ENCODE results near the gene KRTAP4-7.
"Not testable (repeated sequence)": the region's sequence is repeated elsewhere in the genome, so short reads cannot be mapped to it uniquely, and the experiment has no call there.

Gene KRTAP4-7

DNA sequence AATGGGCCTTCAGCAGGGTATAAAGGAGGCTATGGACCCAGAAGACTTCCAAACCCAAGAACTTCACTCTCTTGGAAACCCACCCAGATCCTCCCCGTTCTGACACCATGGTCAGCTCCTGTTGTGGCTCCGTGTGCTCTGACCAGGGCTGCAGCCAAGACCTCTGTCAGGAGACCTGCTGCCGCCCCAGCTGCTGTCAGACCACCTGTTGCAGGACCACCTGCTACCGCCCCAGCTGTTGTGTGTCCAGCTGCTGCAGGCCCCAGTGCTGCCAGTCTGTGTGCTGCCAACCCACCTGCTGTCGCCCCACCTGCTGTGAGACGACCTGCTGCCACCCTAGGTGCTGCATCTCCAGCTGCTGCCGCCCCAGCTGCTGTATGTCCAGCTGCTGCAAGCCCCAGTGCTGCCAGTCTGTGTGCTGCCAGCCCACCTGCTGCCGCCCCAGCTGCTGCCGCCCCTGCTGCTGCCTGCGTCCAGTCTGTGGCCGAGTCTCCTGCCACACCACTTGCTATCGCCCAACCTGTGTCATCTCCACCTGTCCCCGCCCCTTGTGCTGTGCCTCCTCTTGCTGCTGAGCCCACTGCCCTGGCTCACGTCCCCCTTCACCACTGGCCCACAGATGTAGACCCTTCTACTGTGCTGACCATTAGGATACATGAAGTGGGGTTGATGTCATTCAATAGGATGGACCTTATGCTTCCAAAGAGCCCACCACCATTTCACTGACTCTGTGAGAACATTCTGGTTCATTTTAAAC, at the start of gene KRTAP4-7:
Gene KRTAP4-7 (plus strand): TSS at position 51 of the 757 bp plus-strand sequence. CDS start 57 bp downstream, at position 108.
- not testable (repeated sequence) for DNase-seq (ENCODE audit: low read depth)

DNA sequence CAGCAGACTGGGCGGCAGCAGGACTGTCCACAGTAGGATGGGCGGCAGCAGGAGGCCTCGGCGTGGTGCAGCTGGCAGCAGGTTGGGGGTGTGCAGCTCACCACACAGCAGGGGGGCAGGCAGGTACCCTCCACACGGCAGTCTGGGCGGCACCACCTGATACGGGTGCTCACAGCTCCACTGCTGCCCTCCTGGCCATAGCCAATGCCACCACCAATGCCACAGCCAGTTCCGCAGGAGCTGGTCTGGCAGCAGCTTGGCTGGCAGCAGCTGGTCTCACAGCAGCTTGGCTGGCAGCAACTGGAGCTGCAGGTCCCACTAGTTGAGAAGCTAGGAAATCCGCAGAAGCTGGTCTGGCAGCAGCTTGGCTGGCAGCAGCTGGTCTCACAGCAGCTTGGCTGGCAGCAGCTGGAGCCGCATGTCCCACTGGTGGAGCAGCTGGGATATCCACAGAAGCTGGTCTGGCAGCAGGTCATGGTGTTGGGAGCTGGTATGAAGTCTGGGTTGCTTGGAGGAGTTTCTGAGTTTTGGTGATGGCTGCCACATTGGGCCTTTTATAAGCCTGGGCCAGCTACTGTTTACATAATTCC, 49.5 kb upstream of the KRTAP4-7 start, which contains the start of gene KRTAP1-3:
Gene KRTAP1-3 (minus strand): TSS at position 529 of the 590 bp plus-strand sequence. CDS start 53 bp downstream, at position 476.
- DNase-seq (ENCODE audit: low read depth), result not testable (repeated sequence)

DNA sequence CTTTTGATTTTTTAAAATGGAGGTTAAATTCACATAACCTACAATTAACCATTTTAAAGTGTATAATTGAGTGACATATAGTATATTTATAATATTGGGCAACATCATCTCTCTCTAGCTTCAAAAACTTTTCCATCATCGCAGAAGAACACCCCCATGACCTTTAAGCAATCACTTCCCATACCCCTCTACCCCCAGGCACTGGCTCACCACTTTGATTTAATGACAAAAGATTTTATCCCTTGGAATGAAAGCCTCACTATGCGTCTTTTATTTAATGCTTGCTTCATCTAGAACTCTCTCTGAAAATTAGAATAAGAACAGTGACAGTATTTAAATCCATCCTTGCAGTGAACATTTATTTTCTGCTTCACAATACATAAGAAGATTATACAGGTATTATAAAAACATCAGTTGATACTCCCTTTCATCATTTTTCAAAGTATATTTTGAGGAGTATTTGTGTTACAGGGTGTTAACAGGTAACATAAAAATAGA, 46.0 kb upstream of the KRTAP4-7 start:
- no peak for DNase-seq (ENCODE audit: low read depth)

DNA sequence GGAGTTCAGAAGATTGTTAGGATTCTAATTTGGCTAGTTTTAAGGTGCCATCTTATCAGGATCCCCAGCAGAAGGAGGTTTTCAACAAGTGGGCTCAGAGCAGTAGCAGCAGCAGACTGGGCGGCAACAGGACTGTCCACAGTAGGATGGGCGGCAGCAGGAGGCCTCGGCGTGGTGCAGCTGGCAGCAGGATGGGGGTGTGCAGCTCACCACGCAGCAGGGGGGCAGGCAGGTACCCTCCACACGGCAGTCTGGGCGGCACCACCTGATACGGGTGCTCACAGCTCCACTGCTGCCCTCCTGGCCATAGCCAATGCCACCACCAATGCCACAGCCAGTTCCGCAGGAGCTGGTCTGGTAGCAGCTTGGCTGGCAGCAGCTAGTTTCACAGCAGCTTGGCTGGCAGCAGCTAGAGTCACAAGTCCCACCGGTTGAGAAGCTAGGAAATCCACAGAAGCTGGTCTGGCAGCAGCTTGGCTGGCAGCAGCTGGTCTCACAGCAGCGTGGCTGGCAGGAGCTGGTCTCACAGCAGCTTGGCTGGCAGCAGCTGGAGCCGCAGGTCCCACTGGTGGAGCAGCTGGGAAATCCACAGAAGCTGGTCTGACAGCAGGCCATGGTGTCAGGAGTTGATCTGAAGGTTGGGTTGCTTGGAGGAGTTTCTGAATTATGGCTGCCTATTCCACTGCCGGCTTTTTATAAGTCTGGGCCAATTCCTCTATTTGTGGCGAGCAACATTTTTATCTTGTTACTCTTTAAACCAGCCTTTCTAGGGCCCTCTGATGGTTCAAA, 43.0 kb upstream of the KRTAP4-7 start, which contains the start of gene KRTAP1-1:
Gene KRTAP1-1 (minus strand): TSS at position 668 of the 789 bp plus-strand sequence. CDS start 53 bp downstream, at position 615.
- not testable (repeated sequence) for DNase-seq (ENCODE audit: low read depth)

DNA sequence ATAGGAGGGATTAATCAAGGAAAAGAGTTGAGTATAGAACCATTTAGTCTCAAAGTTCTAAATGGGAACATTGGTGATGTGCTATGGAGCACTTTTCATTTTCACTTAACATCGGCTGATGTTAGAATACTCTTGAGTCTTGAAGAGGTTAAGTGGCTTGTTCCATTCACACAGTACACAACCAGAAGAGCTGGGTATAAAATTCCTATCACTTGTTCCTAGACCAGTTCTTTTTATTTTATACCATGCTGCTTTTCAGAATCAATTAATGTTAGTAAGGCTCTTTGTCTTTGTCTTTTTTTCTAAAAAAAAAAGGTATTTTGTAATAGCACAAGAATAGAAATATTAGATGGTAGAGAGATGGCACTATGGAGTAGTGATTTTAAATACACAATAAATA, 41.0 kb upstream of the KRTAP4-7 start:
- no peak for DNase-seq (ENCODE audit: low read depth)

DNA sequence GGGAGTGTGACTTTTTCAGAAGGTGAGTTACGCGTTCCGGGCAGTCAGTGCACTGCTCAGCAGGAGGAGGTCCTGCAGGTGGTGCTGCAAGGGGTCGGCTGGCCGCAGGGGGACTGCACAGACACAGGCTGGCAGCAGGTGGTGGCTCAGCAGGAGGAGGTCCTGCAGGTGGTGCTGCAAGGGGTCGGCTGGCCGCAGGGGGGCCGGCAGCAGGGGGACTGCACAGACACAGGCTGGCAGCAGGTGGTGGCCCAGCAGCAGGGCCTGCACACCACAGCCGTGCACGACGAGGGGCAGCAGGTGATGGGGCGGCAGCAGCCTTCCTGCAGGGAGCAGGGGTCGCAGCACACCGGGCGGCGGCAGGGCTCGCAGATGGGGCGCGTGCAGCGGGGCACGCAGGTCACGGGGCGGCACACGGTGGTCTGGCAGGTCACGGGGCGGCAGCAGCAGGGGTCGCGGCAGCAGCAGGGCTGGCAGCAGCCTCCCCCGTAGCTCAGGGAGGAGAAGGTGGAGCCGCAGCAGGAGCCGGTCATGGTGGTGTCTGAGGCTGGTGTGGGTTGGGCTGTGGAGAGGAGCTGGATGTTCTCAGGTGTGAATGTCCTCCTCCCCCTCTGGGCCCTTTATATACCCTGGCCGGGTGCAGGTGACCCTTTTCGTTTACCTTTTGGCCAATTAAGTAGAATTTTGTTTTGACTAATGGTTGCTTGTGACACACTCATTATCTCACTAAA, 37.0 kb upstream of the KRTAP4-7 start, which contains the start of gene KRTAP2-1:
Gene KRTAP2-1 (minus strand): TSS at position 582 of the 731 bp plus-strand sequence. CDS start 49 bp downstream, at position 533.
- not testable (repeated sequence) for DNase-seq (ENCODE audit: low read depth)

DNA sequence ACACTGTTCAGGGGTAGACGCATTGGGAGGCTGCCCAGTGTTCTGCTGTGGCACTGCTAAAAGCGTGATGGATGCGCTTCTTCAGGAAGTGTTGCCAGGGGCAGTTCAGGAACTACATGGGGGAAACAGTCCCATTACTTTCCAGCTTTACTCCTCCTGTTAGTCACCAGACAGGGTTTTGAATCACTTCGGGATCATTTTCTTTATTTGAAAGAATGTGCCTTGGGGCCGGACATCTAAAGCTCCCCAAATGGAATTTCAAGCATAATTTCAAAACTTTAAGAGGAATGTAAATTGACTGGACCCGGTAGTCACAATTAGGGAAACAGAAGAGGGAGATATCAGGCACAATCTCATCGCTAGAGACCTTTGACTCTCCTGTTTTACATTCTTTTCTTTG, 35.5 kb upstream of the KRTAP4-7 start:
- DNase-seq (ENCODE audit: low read depth), result no peak

DNA sequence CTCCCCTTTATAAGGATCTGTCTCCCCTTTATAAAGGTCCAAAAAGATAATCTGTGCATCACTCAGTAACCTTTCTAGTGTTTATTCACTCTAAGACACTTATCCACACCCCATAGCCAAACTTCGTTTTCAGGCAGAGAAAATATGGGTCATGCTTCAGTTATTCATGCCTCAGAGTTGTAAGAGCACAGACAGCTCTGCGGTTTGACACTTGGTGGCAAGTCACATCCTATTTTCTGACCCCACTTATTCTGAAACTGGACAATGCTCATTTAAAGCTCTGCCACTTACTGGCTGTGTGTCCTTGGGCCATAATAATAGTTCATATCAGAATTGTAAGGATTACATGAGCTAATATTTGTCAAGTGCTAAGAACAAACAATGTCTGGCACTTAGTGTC, 34.8 kb upstream of the KRTAP4-7 start:
- no peak for DNase-seq (ENCODE audit: low read depth)

DNA sequence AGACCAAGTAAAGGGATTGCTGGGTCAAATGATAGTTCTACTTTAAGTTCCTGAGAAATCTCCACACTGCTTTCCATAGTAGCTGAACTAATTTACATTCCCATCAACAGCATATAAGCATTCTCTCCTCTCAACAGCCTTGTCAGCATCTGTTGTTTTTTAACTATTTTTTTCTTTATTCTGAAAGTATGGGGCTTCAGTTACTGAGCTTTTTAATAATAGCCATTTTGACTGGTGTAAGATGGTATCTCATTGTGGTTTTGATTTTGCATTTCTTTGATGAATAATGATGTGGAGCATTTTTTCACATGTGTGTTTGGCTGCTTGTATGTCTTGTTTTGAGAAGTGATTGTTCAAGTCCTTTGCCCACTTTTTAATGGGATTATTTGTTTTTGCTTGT, 31.4 kb upstream of the KRTAP4-7 start:
- no peak for DNase-seq (ENCODE audit: low read depth)

DNA sequence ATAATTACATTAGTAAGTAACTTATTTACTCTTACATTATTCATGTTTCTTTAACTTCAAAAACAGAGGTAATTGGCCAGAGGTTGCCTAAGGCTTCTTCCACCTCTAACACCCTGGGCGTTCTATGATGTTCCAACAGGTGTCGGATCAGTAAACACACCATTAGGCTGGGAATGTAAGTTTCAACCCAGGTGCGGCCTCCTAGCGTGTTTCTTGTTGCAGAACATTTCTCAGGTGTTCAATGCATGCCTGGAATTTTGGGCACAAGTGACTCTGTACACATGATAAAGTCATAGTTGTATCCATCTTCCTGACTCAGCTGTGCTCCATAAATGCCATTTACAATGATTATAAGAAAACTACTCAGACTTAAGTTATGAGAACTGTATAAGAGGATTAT, 29.9 kb upstream of the KRTAP4-7 start:
- no peak for DNase-seq (ENCODE audit: low read depth)

DNA sequence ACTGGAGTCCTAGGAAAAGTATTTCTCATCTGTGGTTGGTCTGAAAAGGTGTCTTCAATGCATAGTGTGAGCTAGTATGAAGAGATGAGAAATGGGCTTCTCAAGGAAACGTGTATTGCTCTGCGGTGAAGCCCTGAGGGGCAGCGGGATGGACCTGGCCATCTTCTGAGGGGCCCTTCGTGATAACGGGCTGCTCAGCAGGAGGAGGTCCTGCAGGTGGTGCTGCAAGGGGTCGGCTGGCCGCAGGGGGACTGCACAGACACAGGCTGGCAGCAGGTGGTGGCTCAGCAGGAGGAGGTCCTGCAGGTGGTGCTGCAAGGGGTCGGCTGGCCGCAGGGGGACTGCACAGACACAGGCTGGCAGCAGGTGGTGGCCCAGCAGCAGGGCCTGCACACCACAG, 29.4 kb upstream of the KRTAP4-7 start:
- not testable (repeated sequence) for DNase-seq (ENCODE audit: low read depth)

DNA sequence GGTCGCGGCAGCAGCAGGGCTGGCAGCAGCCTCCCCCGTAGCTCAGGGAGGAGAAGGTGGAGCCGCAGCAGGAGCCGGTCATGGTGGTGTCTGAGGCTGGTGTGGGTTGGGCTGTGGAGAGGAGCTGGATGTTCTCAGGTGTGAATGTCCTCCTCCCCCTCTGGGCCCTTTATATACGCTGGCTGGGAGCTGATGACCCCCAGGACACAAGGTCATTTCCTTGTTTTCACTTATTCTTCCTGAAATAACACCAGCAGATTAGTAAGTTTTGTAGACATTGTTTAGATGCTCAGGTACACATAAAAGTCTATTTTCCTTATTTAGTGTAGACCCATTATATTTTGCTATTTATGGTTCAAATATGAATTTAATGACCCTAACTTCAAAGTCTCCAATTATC, 28.8 kb upstream of the KRTAP4-7 start, which contains the start of gene KRTAP2-2:
Gene KRTAP2-2 (minus strand): TSS at position 101 of the 400 bp plus-strand sequence. CDS start 19 bp downstream, at position 82.
- not testable (repeated sequence) for DNase-seq (ENCODE audit: low read depth)

DNA sequence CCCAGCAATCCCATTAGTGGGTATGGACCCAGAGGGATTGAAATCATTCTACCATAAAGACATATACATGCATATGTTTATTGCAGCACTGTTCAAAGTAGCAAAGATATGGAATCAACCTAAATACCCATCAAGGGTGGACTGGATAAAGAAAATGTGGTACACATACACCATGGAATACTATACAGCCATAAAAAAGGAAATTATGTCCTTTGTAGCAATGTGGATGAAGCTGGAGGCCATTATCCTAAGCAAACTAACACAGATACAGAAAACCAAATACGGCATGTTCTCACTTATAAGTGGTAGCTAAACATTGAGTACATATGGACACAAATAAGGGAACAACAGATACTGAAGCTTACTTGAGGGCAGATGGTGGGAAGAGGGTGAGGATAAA, 26.4 kb upstream of the KRTAP4-7 start:
- no peak for DNase-seq (ENCODE audit: low read depth)

DNA sequence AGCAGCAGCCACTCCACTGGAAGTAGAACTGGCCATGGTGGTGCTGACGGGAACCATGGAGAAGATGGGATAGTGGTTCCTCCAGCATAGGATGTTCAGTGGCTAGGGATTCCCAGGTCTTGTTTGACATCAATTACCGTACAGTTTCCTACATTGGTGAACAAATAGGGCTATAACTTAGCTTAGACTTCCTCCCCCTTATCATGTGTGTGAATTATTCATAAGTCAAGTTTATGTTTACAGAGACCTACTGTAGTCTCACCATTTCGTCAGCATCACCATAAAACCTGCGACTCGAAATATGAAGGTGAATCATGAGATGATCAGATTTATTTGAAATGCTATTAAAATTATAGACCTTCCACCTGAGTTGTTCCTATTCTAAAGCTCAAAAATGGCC, 25.2 kb upstream of the KRTAP4-7 start:
- no peak for DNase-seq (ENCODE audit: low read depth)

DNA sequence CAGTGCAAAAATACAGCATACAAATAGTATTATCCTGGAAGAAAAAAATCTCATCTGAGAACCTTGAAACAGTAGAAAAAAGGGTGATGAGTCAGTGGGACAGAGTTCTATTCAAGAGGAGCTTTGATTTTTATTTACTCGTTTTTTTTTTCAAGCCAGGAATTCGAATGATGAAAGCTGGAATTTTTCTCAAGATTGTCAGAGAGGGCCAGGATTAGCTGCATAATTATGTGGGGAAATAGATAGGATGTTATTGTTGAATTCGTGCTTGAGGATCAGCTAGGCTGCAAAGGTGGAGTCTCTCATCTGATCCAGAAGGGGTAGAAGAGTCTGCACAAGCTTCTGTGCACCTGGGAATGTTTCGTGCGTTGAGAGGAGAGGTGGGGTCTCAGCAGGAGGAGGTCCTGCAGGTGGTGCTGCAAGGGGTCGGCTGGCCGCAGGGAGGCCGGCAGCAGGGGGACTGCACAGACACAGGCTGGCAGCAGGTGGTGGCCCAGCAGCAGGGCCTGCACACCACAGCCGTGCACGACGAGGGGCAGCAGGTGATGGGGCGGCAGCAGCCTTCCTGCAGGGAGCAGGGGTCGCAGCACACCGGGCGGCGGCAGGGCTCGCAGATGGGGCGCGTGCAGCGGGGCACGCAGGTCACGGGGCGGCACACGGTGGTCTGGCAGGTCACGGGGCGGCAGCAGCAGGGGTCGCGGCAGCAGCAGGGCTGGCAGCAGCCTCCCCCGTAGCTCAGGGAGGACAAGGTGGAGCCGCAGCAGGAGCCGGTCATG, 24.5 kb upstream of the KRTAP4-7 start:
- DNase-seq (ENCODE audit: low read depth), result not testable (repeated sequence)

DNA sequence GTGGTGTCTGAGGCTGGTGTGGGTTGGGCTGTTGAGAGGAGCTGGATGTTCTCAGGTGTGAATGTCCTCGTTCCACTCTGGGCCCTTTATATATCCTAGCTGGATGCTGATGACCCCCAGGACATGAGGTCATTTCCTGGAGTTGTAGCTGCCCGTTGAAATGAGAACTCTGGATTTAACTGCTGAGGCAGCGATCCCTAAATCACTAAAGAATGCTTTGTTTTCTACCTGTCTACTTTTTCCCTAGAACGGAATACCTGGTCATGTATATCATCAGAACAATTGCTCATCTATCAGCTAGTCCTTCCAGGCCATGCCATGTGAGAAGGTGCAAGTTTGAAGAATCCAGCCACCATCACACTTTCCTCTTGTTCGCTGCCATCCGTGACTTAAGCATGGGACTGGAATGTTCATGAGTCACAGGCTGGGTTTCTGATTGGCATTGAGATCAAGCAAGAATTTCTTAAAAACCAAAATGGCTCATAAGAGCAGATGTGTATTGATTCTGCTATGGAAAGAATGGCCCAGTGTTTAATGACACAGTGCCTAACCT, 23.8 kb upstream of the KRTAP4-7 start, which contains the start of gene KRTAP2-3:
Gene KRTAP2-3 (minus strand): TSS at position 63 of the 553 bp plus-strand sequence. CDS start 64 bp downstream, outside the sequence.
- no peak for DNase-seq (ENCODE audit: low read depth)

DNA sequence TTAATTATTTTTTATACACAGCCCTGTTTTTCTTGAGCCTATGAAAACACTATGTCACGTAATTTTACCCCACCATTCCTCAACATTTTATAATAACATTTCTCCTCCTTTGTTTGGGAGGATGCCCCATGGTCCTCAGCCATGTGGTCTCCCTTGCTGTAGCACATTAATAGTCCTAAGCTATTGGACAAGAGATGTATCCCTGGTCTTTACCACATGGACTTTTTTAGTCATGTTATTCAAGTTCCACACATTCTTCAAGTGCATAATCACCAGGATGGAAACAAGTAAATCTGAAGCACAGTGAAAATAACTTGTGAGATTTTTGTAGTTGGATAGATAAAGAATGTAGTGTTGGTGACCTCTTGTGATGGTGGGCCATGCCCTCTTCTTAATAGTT, 22.0 kb upstream of the KRTAP4-7 start:
- DNase-seq (ENCODE audit: low read depth), result no peak

DNA sequence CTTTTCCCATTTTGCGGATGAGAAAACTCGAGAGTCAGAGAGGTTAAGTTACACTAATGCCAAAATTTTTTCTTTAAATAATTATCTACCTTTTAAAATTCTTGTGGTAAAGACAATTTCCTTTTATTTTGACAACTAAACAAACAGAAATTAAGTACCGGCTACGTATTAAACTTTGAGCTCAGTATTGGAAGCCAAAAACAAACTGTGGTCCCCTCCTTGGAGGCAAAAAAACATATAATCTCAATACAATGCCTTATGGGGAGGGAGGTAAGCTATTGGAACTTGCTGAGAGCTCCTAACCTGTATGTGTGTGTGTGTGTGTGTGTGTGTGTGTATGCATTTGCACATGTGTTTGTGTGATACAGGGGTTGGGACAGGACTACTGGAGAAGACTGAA, 20.5 kb upstream of the KRTAP4-7 start:
- no peak for DNase-seq (ENCODE audit: low read depth)

DNA sequence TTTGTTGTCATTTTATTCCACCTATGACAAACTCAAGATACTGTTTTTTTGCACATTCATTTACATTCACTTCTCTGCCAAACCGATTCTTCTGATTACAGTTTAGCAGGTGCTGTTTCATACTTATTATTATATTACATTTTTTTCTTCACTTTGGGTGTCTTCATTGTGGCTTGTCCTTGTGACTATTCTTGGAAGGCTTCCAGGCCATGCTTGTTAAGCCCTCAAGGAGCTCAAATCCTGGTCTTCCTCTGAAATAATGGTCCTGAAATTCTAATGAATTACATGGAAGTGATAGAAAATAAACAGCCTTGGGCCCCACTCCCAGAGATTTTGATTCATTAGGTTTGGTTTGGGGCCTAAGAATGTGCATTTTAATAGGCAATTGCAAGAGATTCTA, 19.6 kb upstream of the KRTAP4-7 start:
- no peak for DNase-seq (ENCODE audit: low read depth)
